ENCODE measurements around the gene SH3D19.

Gene SH3D19

GRCh38 chr4:151297170-151297569 lies 28.2 kb downstream of the SH3D19 start:
- Histone ChIP-seq H3K36me3 (ENCODE audit: control insufficient read depth in 4 of 4, insufficient read depth in 4 of 4, low read length in 3 of 4) (no peaks in the 10 kb centered on the region), H3K4me3 (ENCODE audit: control insufficient read depth in 1 of 7, extremely low read depth in 1 of 7, insufficient read depth in 4 of 7, low read depth in 2 of 7, low read length in 6 of 7) (no peak overlapping the region), H3K4me1 (ENCODE audit: control extremely low read depth in 1 of 4, control insufficient read depth in 4 of 4, insufficient read depth in 4 of 4, low read length in 3 of 4) (no peaks in the 10 kb centered on the region), H3K27me3 (replicated peaks in 2 of 5; ENCODE audit: control insufficient read depth in 4 of 5, insufficient read depth in 5 of 5, low read length in 4 of 5) (no peaks in the 10 kb centered on the region), H3K9me3 (ENCODE audit: control extremely low read depth in 1 of 5, control insufficient read depth in 4 of 5, insufficient read depth in 2 of 5, low read depth in 1 of 5, low read length in 4 of 5) (no peaks in the 10 kb centered on the region), H3K27ac (ENCODE audit: insufficient read depth in 1 of 2, low read depth in 1 of 2, low read length in 2 of 2, poor library complexity in 1 of 2, severe bottlenecking in 2 of 2) (no peak overlapping the region)
- DNase-seq: no peak
- ChIA-PET POLR2A (no interaction called here), CTCF (no interaction called here)

GRCh38 chr4:151296227-151296626 lies 29.2 kb downstream of the SH3D19 start:
- CTCF ChIA-PET: no interaction called here

GRCh38 chr4:151294833-151295496 lies 30.4 kb downstream of the SH3D19 start:
- H3K4me1 ChIP-seq (ENCODE audit: control extremely low read depth in 1 of 4, control insufficient read depth in 4 of 4, insufficient read depth in 4 of 4, low read length in 3 of 4): no peaks in the 10 kb centered on the region
- CTCF ChIA-PET: no interaction called here
- H3K9me3 ChIP-seq (ENCODE audit: control extremely low read depth in 1 of 5, control insufficient read depth in 4 of 5, insufficient read depth in 2 of 5, low read depth in 1 of 5, low read length in 4 of 5): peaks cover 0 to 3% (median 0%) of the 10 kb centered on the region in 5 experiments
- H3K27ac ChIP-seq (ENCODE audit: insufficient read depth in 1 of 2, low read depth in 1 of 2, low read length in 2 of 2, poor library complexity in 1 of 2, severe bottlenecking in 2 of 2): no peak overlapping the region
- POLR2A ChIA-PET: no interaction called here
- no peak overlapping the region for H3K4me3 ChIP-seq (ENCODE audit: control insufficient read depth in 1 of 7, extremely low read depth in 1 of 7, insufficient read depth in 4 of 7, low read depth in 2 of 7, low read length in 6 of 7)
- H3K27me3 ChIP-seq (replicated peaks in 2 of 5; ENCODE audit: control insufficient read depth in 4 of 5, insufficient read depth in 5 of 5, low read length in 4 of 5): no peaks in the 10 kb centered on the region
- 100% methylated on average over 5 of the region's 5 CpGs for WGBS (ENCODE audit: insufficient coverage)
- no peaks in the 10 kb centered on the region for H3K36me3 ChIP-seq (ENCODE audit: control insufficient read depth in 4 of 4, insufficient read depth in 4 of 4, low read length in 3 of 4)
- no peak for DNase-seq

More at GRCh38 chr4:151296227-151296626, 29.2 kb downstream of the SH3D19 start:
- Histone ChIP-seq H3K36me3 (ENCODE audit: control insufficient read depth in 4 of 4, insufficient read depth in 4 of 4, low read length in 3 of 4) (no peaks in the 10 kb centered on the region), H3K4me1 (ENCODE audit: control extremely low read depth in 1 of 4, control insufficient read depth in 4 of 4, insufficient read depth in 4 of 4, low read length in 3 of 4) (no peaks in the 10 kb centered on the region), H3K4me3 (ENCODE audit: control insufficient read depth in 1 of 7, extremely low read depth in 1 of 7, insufficient read depth in 4 of 7, low read depth in 2 of 7, low read length in 6 of 7) (no peak overlapping the region), H3K27me3 (replicated peaks in 2 of 5; ENCODE audit: control insufficient read depth in 4 of 5, insufficient read depth in 5 of 5, low read length in 4 of 5) (no peaks in the 10 kb centered on the region), H3K9me3 (ENCODE audit: control extremely low read depth in 1 of 5, control insufficient read depth in 4 of 5, insufficient read depth in 2 of 5, low read depth in 1 of 5, low read length in 4 of 5) (no peaks in the 10 kb centered on the region), H3K27ac (ENCODE audit: insufficient read depth in 1 of 2, low read depth in 1 of 2, low read length in 2 of 2, poor library complexity in 1 of 2, severe bottlenecking in 2 of 2) (no peak overlapping the region)
- POLR2A ChIA-PET: no interaction called here
- no peak for DNase-seq
- no CpG with 5 or more reads among the region's 3 CpGs for WGBS (ENCODE audit: insufficient coverage)

- no peak for DNase-seq
- H3K4me1 ChIP-seq (ENCODE audit: control extremely low read depth in 1 of 4, control insufficient read depth in 4 of 4, insufficient read depth in 4 of 4, low read length in 3 of 4): no peaks in the 10 kb centered on the region
- no peaks in the 10 kb centered on the region for H3K27me3 ChIP-seq (replicated peaks in 2 of 5; ENCODE audit: control insufficient read depth in 4 of 5, insufficient read depth in 5 of 5, low read length in 4 of 5)
- no peaks in the 10 kb centered on the region for H3K36me3 ChIP-seq (ENCODE audit: control insufficient read depth in 4 of 4, insufficient read depth in 4 of 4, low read length in 3 of 4)
- 83% methylated on average over 1 of the region's 2 CpGs for WGBS (ENCODE audit: insufficient coverage)
- peaks cover 0 to 3% (median 0%) of the 10 kb centered on the region in 5 experiments for H3K9me3 ChIP-seq (ENCODE audit: control extremely low read depth in 1 of 5, control insufficient read depth in 4 of 5, insufficient read depth in 2 of 5, low read depth in 1 of 5, low read length in 4 of 5)
- H3K27ac ChIP-seq (ENCODE audit: insufficient read depth in 1 of 2, low read depth in 1 of 2, low read length in 2 of 2, poor library complexity in 1 of 2, severe bottlenecking in 2 of 2): no peak overlapping the region
- POLR2A ChIA-PET: no interaction called here
- CTCF ChIA-PET: no interaction called here
- no peak overlapping the region for H3K4me3 ChIP-seq (ENCODE audit: control insufficient read depth in 1 of 7, extremely low read depth in 1 of 7, insufficient read depth in 4 of 7, low read depth in 2 of 7, low read length in 6 of 7)
These were observed 33.4 kb downstream of the SH3D19 start for GRCh38 chr4:151292038-151292437.

GRCh38 chr4:151291485-151291884 lies 33.9 kb downstream of the SH3D19 start:
- no peak for DNase-seq
- Histone ChIP-seq H3K4me3 (ENCODE audit: control insufficient read depth in 1 of 7, extremely low read depth in 1 of 7, insufficient read depth in 4 of 7, low read depth in 2 of 7, low read length in 6 of 7) (no peak overlapping the region), H3K27ac (ENCODE audit: insufficient read depth in 1 of 2, low read depth in 1 of 2, low read length in 2 of 2, poor library complexity in 1 of 2, severe bottlenecking in 2 of 2) (no peak overlapping the region), H3K36me3 (ENCODE audit: control insufficient read depth in 4 of 4, insufficient read depth in 4 of 4, low read length in 3 of 4) (no peaks in the 10 kb centered on the region), H3K27me3 (replicated peaks in 2 of 5; ENCODE audit: control insufficient read depth in 4 of 5, insufficient read depth in 5 of 5, low read length in 4 of 5) (no peaks in the 10 kb centered on the region), H3K4me1 (ENCODE audit: control extremely low read depth in 1 of 4, control insufficient read depth in 4 of 4, insufficient read depth in 4 of 4, low read length in 3 of 4) (no peaks in the 10 kb centered on the region), H3K9me3 (ENCODE audit: control extremely low read depth in 1 of 5, control insufficient read depth in 4 of 5, insufficient read depth in 2 of 5, low read depth in 1 of 5, low read length in 4 of 5) (peaks cover 0 to 3% (median 0%) of the 10 kb centered on the region in 5 experiments)
- ChIA-PET CTCF (no interaction called here), POLR2A (no interaction called here)
- WGBS (ENCODE audit: insufficient coverage): 100% methylated on average over 1 of the region's 1 CpG

- Histone ChIP-seq H3K36me3 (ENCODE audit: control insufficient read depth in 4 of 4, insufficient read depth in 4 of 4, low read length in 3 of 4) (no peaks in the 10 kb centered on the region), H3K9me3 (ENCODE audit: control extremely low read depth in 1 of 5, control insufficient read depth in 4 of 5, insufficient read depth in 2 of 5, low read depth in 1 of 5, low read length in 4 of 5) (peaks cover 0 to 5% (median 1%) of the 10 kb centered on the region in 5 experiments), H3K27me3 (replicated peaks in 2 of 5; ENCODE audit: control insufficient read depth in 4 of 5, insufficient read depth in 5 of 5, low read length in 4 of 5) (no peaks in the 10 kb centered on the region), H3K4me3 (ENCODE audit: control insufficient read depth in 1 of 7, extremely low read depth in 1 of 7, insufficient read depth in 4 of 7, low read depth in 2 of 7, low read length in 6 of 7) (no peak overlapping the region), H3K4me1 (ENCODE audit: control extremely low read depth in 1 of 4, control insufficient read depth in 4 of 4, insufficient read depth in 4 of 4, low read length in 3 of 4) (no peaks in the 10 kb centered on the region), H3K27ac (ENCODE audit: insufficient read depth in 1 of 2, low read depth in 1 of 2, low read length in 2 of 2, poor library complexity in 1 of 2, severe bottlenecking in 2 of 2) (no peak overlapping the region)
- no peak for DNase-seq
- ChIA-PET POLR2A (no interaction called here), CTCF (no interaction called here)
- 93% methylated on average over 5 of the region's 7 CpGs for WGBS (ENCODE audit: insufficient coverage)
These were observed 38.0 kb downstream of the SH3D19 start for GRCh38 chr4:151287409-151287808.

GRCh38 chr4:151284534-151285245 lies 40.7 kb downstream of the SH3D19 start:
- CTCF ChIA-PET: no interaction called here
- WGBS (ENCODE audit: insufficient coverage): 79% methylated on average over 3 of the region's 4 CpGs

More at GRCh38 chr4:151284534-151285245, 40.7 kb downstream of the SH3D19 start:
- Histone ChIP-seq H3K27me3 (replicated peaks in 2 of 5; ENCODE audit: control insufficient read depth in 4 of 5, insufficient read depth in 5 of 5, low read length in 4 of 5) (peaks cover 0 to 5% (median 0%) of the 10 kb centered on the region in 5 experiments), H3K4me3 (ENCODE audit: control insufficient read depth in 1 of 7, extremely low read depth in 1 of 7, insufficient read depth in 4 of 7, low read depth in 2 of 7, low read length in 6 of 7) (no peak overlapping the region), H3K27ac (ENCODE audit: insufficient read depth in 1 of 2, low read depth in 1 of 2, low read length in 2 of 2, poor library complexity in 1 of 2, severe bottlenecking in 2 of 2) (no peak overlapping the region), H3K36me3 (ENCODE audit: control insufficient read depth in 4 of 4, insufficient read depth in 4 of 4, low read length in 3 of 4) (no peaks in the 10 kb centered on the region), H3K9me3 (ENCODE audit: control extremely low read depth in 1 of 5, control insufficient read depth in 4 of 5, insufficient read depth in 2 of 5, low read depth in 1 of 5, low read length in 4 of 5) (peaks cover 0 to 5% (median 0%) of the 10 kb centered on the region in 5 experiments), H3K4me1 (ENCODE audit: control extremely low read depth in 1 of 4, control insufficient read depth in 4 of 4, insufficient read depth in 4 of 4, low read length in 3 of 4) (no peaks in the 10 kb centered on the region)
- POLR2A ChIA-PET: no interaction called here
- DNase-seq: no peak

All from common myeloid progenitor, CD34-positive (primary cell).